SK-N-SH (cell line): Measurements from ENCODE around the gene FYB2.

Source experiments
- CTCF ChIP-seq: fragments of 200-600 bp; sonication (generic); IDR thresholded peaks from 2 replicates; pipeline ENCODE4 v1.6.1; 2017; ENCODE audit warnings: antibody characterized with exemption, mild to moderate bottlenecking, moderate library complexity
- EP300 ChIP-seq, 2 experiments: IDR thresholded peaks; 2 replicates each; pipeline versions ENCODE4 v1.4.0 to v1.6.1; 2012; ENCODE audit warnings: borderline replicate concordance in 1 of 2, low read depth in 1 of 2, low read length in 1 of 2
- POLR2AphosphoS5 ChIP-seq: IDR thresholded peaks from 2 replicates; pipeline ENCODE4 v1.6.1; 2012; ENCODE audit warnings: low read depth, low read length
- TAF1 ChIP-seq: IDR thresholded peaks from 2 replicates; pipeline ENCODE4 v1.6.1; 2012; ENCODE audit warnings: low read depth, mild to moderate bottlenecking, low read length, moderate library complexity, borderline replicate concordance
- USF2 ChIP-seq: fragments of 150-350 bp; IDR thresholded peaks from 2 replicates; pipeline ENCODE4 v1.6.1; 2017; ENCODE audit warnings: antibody characterized with exemption, low read length, low read depth, borderline replicate concordance
- YY1 ChIP-seq: IDR thresholded peaks from 2 replicates; pipeline ENCODE4 v1.4.0; 2012; ENCODE audit warnings: low read depth, mild to moderate bottlenecking

DNA sequence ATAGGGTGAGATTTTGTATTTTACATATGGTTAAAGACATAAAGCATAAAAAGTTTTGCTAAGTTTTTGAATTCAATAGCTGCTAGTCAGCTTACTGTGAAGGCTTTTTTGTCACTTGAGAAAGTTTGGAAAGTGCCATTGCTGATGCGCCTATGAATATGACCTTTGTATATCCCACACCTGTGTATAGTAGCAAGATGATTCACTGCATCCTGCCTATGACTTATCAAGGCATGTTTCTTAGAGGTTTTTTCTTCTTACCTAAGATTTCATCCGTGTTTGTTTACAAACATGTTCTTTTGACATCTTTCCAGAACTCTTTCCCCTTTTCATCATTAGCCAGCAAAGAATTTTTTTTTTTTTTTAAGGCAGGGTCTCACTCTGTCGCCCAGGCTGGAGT, 122.5 kb downstream of the FYB2 start:
- TF ChIP-seq EP300 (IDR thresholded peaks at IDR 0.05; ENCODE audit: borderline replicate concordance in 1 of 2, low read depth in 1 of 2, low read length in 1 of 2) (no peak), CTCF (no peak), POLR2AphosphoS5 (no peak), USF2 (no peak), YY1 (no peak), TAF1 (no peak)
